Duodenal mucosa (tissue), 2 donors: Measurements from ENCODE around the gene DENND11.

Source experiments
- H3K27ac ChIP-seq: one replicate; pipeline ENCODE4 v1.7.0; 2013; ENCODE audit warnings: low read depth, low read length
- H3K27me3 ChIP-seq, 2 donors: one replicate each; pipeline ENCODE4 v1.7.0; 2013; ENCODE audit warnings: low read length in 2 of 2, control low read depth in 1 of 2; ENCODE audit not compliant: insufficient read depth in 2 of 2, control insufficient read depth in 1 of 2
- H3K36me3 ChIP-seq, 2 donors: one replicate each; pipeline ENCODE4 v1.7.0; 2013; ENCODE audit warnings: low read length in 2 of 2, control low read depth in 1 of 2; ENCODE audit not compliant: insufficient read depth in 2 of 2, control insufficient read depth in 1 of 2
- H3K4me1 ChIP-seq, 2 donors: one replicate each; pipeline ENCODE4 v1.7.0; 2013; ENCODE audit warnings: low read length in 2 of 2, control low read depth in 1 of 2; ENCODE audit not compliant: insufficient read depth in 2 of 2, control insufficient read depth in 1 of 2
- H3K4me3 ChIP-seq, 2 donors: one replicate each; pipeline ENCODE4 v1.7.0; 2013; ENCODE audit warnings: low read length in 2 of 2, low read depth in 1 of 2
- H3K9ac ChIP-seq, 2 donors: one replicate each; pipeline ENCODE4 v1.7.0; 2013; ENCODE audit warnings: low read length in 2 of 2, low read depth in 1 of 2
- H3K9me3 ChIP-seq, 2 donors: one replicate each; pipeline ENCODE4 v1.7.0; 2013; ENCODE audit warnings: low read length in 2 of 2, control low read depth in 1 of 2; ENCODE audit not compliant: control insufficient read depth in 1 of 2

Gene DENND11

DNA sequence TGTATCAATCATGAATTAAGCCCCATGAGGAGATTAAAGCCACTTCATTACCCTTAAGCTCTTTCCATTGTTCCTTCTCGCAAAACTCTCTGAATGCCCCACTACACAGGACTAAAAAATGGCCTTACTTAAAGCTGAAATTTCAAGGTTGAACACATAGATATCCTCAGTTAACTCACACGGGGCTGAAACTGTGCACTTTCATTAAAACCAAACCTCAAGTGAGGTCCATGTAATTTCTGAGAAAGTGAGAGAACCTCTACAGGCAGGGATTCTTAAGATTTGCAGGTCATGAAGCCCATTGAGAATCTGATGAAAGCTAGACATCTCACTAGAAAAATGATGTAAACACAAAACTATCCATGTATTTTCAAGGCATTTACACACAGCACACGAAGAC is 15.9 kb downstream of the DENND11 start:
- Histone ChIP-seq H3K9me3 (no peaks in the 10 kb centered on the region), H3K27ac (no peak overlapping the region), H3K4me3 (no peak overlapping the region), H3K9ac (no peak overlapping the region), H3K4me1 (no peaks in the 10 kb centered on the region), H3K36me3 (peaks cover 5 to 35% of the 10 kb centered on the region in 2 donors), H3K27me3 (no peaks in the 10 kb centered on the region)

DNA sequence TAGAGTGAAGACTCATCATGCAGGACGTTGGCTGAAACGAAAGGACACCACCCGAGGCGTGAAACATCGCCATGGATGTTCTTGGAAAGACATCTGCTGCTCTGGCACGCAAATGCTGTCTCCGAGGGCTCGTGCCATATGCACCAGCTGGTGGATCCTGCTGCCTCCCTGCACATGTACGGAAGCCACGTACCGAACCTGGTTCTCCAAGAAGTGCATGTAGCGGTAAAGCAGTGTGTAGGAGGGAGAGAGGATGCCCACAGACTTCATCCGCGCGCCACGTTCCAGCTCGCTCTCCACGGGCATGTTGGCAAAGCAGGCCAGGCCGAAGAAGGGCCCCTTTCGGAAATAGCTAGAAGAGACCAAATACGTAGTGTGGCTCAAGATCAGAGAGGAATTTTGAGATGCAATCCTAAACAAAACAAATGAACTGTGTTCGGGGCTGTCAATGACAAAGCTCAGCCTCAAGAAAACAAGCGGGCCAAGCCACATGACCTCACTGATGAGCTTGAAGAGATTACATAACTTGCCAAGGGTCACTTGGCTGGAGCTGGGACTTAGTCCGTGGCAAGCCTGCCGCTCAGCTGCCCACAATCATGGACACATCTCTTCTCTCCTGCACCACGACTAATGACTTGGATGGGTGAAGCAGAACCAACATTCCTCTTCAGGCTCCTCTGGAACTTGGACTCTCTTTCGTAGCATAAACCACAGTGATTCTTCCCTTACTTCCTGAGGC is 16.5 kb downstream of the DENND11 start:
- no peaks in the 10 kb centered on the region for H3K27me3 ChIP-seq
- H3K4me3 ChIP-seq, result no peak overlapping the region
- peaks cover 9 to 38% of the 10 kb centered on the region in 2 donors for H3K36me3 ChIP-seq
- no peak overlapping the region for H3K27ac ChIP-seq
- H3K9me3 ChIP-seq, result no peaks in the 10 kb centered on the region
- no peak overlapping the region for H3K9ac ChIP-seq
- H3K4me1 ChIP-seq, result no peaks in the 10 kb centered on the region

DNA sequence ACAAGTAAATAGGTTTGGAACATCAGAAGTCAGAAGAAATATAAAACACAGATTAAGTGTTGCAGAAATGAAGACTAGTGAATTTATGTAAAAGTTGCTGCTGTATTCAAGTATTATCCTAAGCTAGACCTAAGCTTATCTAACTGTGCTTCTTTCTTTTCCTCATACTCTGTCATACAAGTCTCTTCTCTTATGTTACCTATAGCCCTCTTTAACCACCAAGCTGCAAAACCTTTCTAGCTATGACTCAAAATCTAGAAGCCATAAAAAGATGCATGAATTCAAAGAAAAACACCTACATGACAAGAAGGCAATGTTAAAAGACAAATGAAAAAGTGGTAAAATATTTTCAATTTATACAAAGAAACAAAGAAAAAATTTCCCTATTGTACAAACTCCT is 23.0 kb downstream of the DENND11 start:
- H3K4me1 ChIP-seq, result no peaks in the 10 kb centered on the region
- H3K4me3 ChIP-seq, result no peak overlapping the region
- H3K27me3 ChIP-seq, result no peaks in the 10 kb centered on the region
- H3K36me3 ChIP-seq, result peaks cover 4 to 16% of the 10 kb centered on the region in 2 donors
- no peaks in the 10 kb centered on the region for H3K9me3 ChIP-seq
- H3K27ac ChIP-seq, result no peak overlapping the region
- no peak overlapping the region for H3K9ac ChIP-seq

DNA sequence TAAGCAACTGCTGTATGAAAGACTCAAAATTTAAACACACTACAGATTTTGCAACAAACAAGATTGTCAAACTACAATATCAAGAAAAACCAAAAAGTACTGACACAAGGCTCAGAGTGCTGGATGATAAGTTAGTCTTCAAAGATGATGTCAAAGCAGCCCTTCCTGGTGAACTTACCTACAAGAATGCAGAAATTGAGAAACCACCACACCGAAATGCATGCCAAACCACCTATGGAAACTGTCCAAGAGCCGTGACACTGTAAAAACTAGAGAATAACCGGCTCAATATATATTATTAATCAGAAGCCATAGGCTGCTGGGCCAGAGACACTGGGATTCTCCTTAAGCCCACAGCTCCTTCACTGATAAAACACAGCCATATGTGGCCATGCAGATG is 25.3 kb downstream of the DENND11 start:
- peaks cover 9 to 12% of the 10 kb centered on the region in 2 donors for H3K36me3 ChIP-seq
- H3K4me3 ChIP-seq, result no peak overlapping the region
- no peak overlapping the region for H3K27ac ChIP-seq
- no peaks in the 10 kb centered on the region for H3K27me3 ChIP-seq
- no peaks in the 10 kb centered on the region for H3K9me3 ChIP-seq
- no peaks in the 10 kb centered on the region for H3K4me1 ChIP-seq
- no peak overlapping the region for H3K9ac ChIP-seq

DNA sequence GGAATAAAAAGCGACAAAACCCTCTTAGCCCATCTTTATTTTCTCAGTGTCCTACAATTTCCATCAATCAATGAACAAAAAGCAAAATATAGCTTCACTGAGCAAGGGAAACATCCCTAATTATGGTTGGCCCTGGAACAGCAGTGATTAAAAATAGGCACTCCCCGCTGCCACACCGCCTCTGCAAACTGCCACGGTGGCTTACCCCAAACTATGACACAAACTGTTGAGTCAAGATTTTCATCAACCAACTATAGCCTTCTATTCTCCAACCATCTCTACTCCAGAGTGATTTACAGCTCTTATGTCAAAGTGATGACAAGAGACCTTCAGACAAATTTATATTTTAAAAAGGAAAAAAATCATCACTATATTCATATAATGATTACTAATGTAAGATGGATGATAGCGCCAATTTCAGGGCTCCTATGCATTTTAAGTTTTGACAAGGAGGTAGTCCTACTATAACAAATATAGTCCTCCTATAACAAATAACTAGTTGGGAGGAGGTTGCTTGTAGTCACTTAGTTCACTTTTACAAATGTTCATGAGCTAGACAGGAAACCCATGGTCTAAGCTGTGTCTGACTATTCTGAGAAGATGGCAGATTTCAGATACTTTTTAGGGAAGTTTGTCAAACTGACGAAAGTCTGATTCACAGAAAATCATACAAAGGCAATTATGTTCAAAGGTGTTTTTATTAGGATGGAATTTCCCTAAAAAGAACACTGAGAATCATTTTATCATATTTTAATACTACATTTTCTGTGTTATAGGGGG is 26.3 kb downstream of the DENND11 start:
- no peaks in the 10 kb centered on the region for H3K27me3 ChIP-seq
- H3K9ac ChIP-seq, result no peak overlapping the region
- H3K4me3 ChIP-seq, result no peak overlapping the region
- H3K4me1 ChIP-seq, result no peaks in the 10 kb centered on the region
- H3K27ac ChIP-seq, result no peak overlapping the region
- H3K9me3 ChIP-seq, result no peaks in the 10 kb centered on the region
- H3K36me3 ChIP-seq, result peaks cover 5 to 13% of the 10 kb centered on the region in 2 donors

DNA sequence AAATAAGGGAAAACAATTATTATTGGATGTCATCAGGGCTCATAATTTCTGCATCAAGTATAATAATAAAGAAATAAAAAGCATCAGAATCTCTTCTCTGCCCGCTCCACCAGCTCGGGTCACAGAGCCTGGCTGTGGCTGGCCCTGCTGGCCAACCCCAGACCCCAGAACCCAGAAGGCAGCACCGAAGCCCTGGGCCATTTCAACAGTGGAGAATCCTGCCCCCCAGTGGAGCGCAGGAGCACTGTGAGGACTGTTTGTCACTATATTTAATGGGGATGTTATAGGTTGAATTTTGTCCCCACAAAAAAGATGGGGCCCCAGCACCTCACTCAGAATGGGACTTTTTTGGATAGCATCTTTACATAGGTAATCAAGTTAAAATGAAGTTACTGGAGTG is 27.3 kb downstream of the DENND11 start:
- Histone ChIP-seq H3K27me3 (no peaks in the 10 kb centered on the region), H3K27ac (no peak overlapping the region), H3K36me3 (peaks cover 5 to 12% of the 10 kb centered on the region in 2 donors), H3K4me1 (no peaks in the 10 kb centered on the region), H3K4me3 (no peak overlapping the region), H3K9ac (no peak overlapping the region), H3K9me3 (no peaks in the 10 kb centered on the region)

DNA sequence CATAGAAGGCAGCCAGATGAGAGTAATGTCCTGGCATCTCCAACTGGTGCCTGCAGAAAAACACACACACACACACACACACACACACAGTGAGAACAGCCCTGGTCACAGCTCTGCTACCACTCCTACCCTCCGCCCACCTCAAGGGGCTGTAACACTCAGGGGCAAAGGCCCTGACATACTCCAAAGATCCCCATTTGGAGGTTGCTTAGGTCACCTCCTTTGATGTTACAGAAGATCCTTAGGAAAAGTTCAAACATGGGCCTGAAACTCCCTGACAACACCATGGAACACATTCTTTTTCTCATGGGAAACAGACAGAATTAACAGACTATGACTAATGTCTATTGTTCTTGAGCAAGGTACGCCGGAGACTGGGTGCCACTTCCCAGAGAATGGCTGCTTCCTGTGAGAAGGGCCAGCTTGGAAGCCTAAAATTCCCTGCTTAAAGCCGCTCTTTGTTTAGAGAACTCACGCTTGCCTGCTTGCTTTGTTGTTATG is 27.7 kb downstream of the DENND11 start:
- Histone ChIP-seq H3K27me3 (no peaks in the 10 kb centered on the region), H3K27ac (no peak overlapping the region), H3K9ac (no peak overlapping the region), H3K36me3 (peaks cover 5 to 12% of the 10 kb centered on the region in 2 donors), H3K4me3 (no peak overlapping the region), H3K4me1 (no peaks in the 10 kb centered on the region), H3K9me3 (no peaks in the 10 kb centered on the region)

DNA sequence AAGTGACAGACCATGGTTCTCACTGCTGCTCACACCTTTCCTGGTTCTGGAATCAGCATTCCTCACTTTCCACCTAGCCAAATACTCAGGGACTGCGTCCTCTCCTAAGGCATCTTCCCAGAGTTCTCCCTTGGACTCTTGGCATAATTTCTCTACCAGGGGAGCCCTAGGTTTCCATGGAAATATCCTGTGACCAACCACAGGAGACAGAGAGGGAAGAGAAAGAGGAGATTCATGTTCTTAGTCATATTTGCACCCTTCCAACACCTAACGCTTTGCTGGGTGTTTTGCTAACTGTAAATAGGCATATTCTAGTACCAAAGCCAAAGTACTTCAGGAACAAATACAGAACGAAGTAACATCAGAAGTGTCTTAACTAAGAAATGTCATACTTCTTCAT is 28.6 kb downstream of the DENND11 start:
- Histone ChIP-seq H3K9ac (no peak overlapping the region), H3K36me3 (peaks cover 5 to 12% of the 10 kb centered on the region in 2 donors), H3K9me3 (no peaks in the 10 kb centered on the region), H3K4me3 (no peak overlapping the region), H3K4me1 (no peaks in the 10 kb centered on the region), H3K27me3 (no peaks in the 10 kb centered on the region), H3K27ac (no peak overlapping the region)

DNA sequence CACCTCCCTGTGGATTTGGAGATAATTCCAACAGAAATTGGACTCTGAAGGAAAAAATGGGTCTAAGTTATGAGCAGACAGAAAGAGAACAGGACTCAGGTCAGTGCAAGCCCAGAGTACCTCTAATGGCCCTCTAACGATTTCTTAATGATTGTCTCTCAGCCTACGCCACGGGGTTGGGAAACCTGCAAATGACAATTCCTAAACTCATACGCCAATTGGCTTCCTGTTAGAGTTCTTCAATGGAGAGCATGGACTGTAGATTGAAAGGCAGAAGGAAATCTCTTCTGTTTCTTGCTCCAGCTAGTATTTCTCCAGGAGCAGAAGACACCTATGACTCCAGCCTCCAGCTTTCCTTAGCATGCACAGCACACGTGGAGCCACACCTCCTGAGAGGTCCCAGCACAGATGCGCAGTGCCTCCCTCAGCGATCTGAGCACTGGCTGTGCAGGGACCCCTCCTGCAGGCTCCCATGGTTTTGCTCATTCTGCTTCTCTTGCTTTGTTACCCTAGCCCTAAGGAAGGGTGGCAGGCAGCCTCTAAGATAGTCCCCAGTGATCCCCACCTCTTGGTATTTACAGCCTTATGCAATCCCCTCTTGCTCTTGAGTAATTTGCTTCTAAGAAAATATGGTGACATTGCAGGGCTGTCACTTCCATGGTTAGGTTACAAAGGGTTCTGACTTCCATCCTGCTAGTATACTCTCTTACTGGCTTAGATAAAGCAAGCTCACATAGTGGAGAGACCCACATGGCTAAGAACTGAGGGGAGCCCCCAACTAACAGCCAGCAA is 30.1 kb downstream of the DENND11 start:
- H3K27me3 ChIP-seq, result no peaks in the 10 kb centered on the region
- no peaks in the 10 kb centered on the region for H3K9me3 ChIP-seq
- no peak overlapping the region for H3K27ac ChIP-seq
- no peak overlapping the region for H3K9ac ChIP-seq
- no peak overlapping the region for H3K4me3 ChIP-seq
- H3K4me1 ChIP-seq, result no peaks in the 10 kb centered on the region
- peaks cover 5 to 12% of the 10 kb centered on the region in 2 donors for H3K36me3 ChIP-seq

DNA sequence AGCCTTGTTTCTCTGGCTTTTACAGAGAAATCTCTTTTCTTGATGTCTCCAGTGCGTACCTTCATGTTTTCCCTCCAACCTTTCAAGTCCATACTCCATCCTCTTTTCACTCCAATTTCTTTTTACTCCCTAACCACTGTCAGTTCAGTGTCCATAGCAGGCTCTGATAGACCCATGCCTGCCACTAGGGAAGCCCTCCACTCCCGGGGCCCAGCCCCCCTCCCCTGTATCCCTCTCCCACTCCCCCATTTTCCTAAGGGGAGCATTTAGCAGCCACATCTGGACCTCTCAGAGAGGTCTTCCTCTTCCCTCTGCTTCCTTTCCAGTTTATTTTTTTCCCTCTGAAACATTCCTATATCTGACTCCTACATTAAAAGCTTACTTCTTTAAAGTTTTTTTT is 33.1 kb downstream of the DENND11 start:
- no peaks in the 10 kb centered on the region for H3K27me3 ChIP-seq
- H3K27ac ChIP-seq, result no peak overlapping the region

More for the DNA sequence above, 33.1 kb downstream of the DENND11 start:
- H3K9ac ChIP-seq, result no peak overlapping the region
- peaks cover 5 to 24% of the 10 kb centered on the region in 2 donors for H3K36me3 ChIP-seq
- no peaks in the 10 kb centered on the region for H3K9me3 ChIP-seq
- peaks cover 10 to 13% of the 10 kb centered on the region in 2 donors for H3K4me1 ChIP-seq
- H3K4me3 ChIP-seq, result no peak overlapping the region
